SIG-M5 treated with dmso at 0.1 percent for 504 hours (cell line): ENCODE results near the gene ABL1.
"Not testable (repeated sequence)": the region's sequence is repeated elsewhere in the genome, so short reads cannot be mapped to it uniquely, and the experiment has no call there.

ENCODE experiments used
- DNase-seq: peaks from one replicate; lab custom pipeline; 2025; ENCODE audit not compliant: unreplicated experiment; lab: John Stamatoyannopoulos, UW

ABL1 gene

DNA sequence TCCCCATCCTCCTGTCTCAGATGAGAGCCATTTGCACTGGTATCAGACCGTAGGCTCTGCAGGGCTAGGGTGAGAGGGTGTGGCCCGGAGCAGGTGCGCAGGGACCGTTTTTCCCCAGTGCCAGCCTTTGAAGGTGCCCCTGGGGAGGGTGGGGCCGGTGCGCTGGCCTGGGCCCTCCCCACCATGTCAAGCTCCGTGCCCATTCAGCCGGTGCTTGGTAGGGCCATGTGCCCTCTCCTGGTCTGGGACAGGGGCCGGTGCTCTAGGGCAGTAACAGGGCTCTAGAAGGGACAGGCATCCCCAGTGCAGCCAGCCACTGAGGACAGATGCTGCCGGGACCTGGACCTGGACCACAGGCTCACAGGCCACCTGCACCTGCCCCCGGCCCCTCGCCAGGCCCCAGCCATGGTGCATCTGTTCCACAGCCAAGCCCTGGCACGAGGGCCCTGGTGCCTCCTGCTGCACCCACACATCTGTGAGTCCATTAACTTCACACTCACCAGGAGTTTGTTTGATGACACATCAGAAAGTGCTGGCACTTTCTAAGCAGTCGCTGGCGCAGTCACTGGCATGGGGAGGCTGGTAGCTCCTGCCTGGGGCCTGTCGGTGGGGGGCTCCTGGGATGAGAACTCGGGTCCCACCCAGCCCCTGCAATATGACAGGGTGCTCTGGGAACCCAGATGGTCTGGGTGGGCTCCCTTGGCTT, 66.6 kb downstream of the ABL1 start:
- no peak for DNase-seq

- DNase-seq: no peak
Measured at GRCh38 chr9:130902204-130903185, 67.4 kb downstream of the ABL1 start.

DNA sequence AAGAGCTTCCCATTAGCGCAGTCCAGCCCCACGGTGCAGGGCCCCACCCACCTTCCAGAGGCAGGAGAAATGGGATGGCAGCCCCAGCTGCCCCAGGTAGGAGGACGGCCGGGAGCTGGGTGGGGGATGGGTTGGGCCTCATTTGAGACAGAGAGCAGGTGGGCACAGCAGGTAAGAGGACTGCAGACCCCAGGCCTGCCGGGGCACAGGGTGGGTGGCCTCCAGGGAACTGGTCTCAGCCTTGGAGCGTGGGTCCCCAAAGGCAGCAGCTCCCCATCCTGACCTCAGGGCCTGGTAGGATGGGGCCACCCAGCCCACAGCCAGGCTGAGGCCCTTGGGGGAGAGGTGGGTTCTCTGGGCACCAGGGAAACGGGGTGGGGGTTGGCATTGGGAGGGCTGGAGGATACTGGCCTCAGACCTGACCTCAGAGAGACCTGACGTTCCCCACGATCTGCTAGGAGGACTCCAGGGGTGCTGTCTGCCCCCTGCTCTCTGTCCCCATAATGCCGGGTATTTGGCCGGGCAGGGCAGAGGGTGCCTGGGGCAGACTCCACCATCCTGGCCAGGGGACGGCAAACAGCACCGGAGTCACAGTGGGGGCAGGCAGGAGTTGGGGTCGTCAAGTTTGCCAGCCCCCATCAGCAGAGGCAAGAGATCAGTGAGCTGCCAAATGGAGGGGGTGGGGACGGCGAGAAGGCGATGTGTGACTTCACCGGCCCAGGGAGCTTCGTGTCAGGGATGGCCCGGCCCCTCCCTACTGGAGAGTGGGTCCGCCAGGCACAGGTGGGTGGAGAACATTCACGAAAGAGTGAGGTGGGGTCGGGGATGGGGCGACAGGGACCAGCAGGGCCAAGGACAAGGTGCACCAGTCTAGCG, 68.4 kb downstream of the ABL1 start:
- no peak for DNase-seq

GRCh38 chr9:130904070-130905044, 69.3 kb downstream of the ABL1 start:
- no peak for DNase-seq

DNA sequence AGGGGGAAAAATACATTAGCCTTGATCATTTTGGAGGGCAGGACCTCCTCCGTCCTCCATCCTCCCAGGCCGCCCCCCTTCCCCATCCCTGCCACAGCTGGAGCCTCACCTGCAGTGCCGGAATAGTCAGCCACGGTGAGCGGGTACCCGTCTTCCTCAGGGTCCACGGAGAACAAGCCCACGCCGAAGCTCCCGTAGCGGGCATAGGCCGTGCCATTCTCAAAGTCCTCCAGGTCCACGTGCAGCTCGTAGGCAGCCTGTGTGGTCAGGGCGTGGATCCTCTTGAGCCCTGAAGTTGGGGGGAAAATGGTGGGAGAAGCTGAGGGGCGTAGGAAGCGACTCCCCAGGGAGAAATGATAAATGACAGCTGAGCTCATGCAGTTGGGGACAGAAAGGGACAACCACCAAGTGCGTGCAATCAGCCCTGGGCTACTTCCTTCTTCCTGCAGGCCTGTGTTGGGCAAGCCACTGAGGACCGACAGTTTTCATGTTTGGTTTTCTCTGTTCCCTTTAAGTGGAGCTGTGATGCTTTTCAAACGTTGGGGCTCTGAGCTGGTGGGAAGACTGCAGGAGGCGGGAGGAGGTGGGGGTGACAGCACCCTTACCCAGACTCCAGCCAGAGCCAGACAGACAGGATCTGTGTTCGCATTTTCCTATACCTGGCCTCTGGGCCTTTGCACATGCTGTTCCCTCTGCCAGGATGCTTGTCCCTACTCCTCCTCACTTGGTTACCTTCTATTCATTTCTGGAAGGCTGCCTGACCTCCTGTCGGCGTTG, 70.3 kb downstream of the ABL1 start:
- peak; percentile 61 for DNase-seq

DNA sequence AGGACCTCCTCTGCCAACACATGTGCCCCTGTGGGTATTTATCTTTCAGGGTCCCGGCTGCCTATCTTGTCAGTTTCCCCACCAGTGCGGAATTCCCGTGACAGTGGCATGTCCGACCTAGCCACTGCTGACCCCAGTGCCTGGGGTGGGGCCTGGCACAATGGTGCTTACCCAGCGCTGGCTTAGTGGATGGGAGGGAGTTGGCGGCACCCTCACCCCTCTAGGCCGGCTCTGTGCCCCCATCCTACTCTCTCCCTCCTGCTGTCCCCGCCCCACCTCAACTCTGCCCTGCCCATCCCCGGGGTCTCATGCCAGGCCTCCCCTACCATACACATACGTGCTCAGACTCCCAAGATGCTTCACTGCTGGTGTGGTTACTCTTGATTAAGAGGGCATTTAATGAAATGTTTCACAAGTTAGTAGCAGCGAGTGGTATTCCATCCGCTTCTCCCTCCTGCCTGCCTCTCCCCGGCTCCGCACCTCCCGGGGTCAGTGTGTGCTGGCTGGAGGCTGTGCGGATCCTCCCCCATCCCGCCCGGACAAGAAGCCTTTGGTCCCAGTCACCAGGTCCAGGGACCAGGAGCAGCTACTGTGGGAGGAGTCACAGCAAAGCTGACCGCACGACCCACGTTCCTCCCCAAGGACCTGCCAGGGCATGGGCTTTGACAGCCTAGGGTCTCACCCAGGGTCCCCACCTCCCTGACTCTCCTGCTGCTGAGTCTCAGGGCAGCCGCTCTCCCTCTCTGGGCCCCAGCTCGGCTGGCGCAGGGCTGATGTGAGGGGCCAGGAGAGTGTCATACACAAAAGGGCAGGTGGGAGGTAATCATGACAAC, 71.1 kb downstream of the ABL1 start:
- no peak for DNase-seq

DNA sequence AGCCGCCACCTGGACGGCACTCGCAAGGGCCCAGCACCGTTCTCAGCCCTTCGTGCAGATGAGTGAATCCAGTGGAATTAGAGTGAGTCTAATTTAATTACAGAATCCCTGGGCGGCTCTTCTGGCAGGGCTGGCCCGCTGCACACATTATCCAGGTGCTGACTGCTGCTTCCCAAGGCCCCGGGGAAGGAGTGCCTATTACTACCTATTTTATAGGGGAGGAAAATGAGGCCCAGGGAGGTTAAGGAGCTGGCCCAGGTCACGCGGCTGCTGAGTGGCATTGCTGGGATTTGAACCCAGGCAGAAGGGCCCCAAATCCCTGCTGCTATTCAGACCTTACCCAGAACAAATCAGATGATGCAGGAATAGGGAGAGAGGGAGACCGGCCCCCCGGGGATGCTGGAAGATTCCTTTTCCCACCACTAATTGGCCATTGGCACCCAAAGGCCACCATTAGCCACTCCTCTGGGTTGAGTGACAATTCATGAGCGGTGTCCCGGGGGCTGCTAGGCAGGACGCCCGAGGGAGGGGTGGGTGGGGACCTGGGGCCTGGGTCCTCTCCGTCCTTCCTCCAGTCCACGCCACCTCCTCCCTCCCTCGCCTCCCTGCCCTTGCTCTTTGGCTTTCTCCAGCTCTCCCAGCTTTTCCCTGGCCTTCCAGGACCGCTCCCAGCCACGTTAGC, 71.8 kb downstream of the ABL1 start:
- no peak for DNase-seq

DNA sequence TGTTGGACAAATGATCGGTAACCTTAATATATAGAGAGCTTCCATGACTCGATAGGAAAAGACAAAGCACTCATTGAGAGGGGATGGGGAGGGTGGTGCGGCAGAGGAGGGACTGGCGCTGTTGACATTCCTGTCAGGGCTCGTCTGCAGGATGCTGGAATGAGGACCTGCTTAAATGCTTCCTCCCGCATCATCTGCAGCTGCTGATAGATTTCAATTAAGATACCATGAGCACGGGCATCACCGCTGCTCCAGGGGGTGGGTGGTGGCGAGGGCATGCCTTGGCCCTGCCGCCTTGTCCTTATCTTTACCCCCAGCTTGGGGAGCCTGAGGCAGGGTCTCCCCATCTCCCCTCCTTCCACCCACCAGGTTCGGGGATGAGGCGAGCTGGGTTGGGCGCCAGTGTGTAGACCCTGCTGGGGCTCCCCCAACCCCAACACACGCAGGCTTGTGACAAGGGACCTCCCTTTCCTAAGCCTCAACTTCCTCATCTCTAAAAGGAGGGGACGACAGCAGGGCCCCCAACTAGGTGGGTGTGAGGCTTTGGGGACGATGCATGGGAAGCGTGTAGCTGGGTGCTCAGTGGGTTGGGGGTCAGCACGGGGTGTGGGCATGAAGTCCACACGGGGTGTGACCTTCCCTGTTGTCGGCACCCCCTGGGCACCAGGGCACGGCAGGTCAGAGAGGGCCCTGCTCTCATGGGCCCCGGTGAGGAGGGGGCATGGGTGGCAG, 73.3 kb downstream of the ABL1 start:
- DNase-seq: no peak

DNA sequence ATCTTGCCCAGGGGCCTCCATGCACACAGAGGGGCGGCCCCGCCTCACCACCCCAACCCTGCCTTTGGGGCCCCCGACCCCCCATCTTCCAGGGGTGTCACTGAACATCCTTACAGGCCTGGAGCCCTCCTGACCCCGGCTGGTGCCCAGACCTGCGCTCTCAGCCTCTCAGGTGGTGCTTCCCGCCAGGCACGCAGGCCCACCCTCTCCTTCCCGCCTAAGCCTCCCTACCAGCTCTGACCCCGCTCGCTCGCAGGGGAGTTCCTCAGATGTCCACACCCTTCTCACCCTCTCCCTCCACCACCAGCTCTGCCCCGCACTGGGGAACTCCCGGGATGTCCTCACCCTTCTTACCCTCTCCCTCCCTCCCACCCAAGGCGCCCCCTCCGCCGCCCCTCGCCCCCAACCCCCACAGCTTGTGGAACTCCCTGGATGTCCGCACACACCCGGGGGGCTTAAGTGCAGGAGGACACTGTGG, 73.9 kb downstream of the ABL1 start:
- no peak for DNase-seq

DNA sequence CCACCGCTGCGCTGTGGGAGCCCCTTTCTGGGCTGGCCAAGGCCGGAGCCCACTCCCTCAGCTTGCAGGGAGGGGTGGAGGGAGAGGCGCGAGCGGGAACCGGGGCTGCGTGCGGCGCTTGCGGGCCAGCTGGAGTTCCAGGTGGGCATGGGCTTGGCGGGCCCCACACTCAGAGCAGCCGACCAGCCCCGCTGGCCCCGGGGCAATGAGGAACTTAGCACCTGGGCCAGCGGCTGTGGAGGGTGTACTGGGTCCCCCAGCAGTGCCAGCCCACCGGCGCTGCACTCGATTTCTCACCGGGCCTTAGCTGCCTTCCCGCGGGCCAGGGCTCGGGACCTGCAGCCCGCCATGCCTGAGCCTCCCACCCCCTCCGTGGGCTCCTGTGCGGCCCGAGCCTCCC, 75.0 kb downstream of the ABL1 start:
- not testable (repeated sequence) for DNase-seq

GRCh38 chr9:130910670-130911069, 75.6 kb downstream of the ABL1 start:
- DNase-seq: not testable (repeated sequence)

- DNase-seq: no peak
Measured at GRCh38 chr9:130911254-130912049, 76.4 kb downstream of the ABL1 start.

DNA sequence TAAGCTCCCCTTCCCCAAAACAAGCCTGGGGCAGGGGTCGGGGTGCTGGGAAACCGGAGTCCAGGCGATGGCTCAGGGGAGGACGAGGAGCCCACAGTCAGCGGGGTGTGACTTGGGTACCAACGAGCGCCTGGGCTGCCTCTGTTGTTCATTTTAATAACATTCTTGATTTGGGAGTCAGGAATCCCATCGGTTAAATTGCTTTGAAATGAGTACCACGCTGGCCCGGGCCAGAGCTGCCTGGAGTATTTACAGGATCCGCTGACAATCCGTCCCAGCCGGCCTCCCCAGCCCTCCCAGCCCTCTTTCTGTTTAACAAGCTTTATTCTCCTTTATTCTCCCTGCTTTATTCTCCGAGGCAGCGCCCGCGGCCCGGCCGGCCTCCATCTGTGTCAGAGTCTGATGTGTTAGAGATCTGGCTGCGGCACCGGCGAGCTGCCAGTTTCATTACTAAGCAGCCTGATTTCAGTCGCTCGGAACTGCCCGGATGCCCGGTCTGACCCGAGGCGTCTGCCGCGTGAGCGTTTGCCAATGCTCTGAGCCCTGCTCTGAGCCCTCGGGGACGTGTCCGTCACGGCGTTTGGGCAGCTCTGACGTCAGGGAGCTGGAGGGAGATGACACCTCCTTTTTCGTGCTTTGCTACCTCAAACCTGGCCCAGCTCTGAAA, 78.0 kb downstream of the ABL1 start:
- DNase-seq: no peak

- DNase-seq: no peak
Measured at GRCh38 chr9:130913599-130914416, 78.8 kb downstream of the ABL1 start.
